IMR-90 (cell line): ENCODE data around the gene ZFAND5. TPM values are rescaled to one million over a fixed set of nuclear protein-coding genes. Genes with fewer than 3 reads are reported as not detected.

Experiments used
- ATAC-seq: fragments of 200-7000 bp; cut with Tn5 transposase; 2 replicates; pipeline ENCODE4 v1.9.1; 2020; ENCODE audit warnings: low read depth, mild to moderate bottlenecking, moderate library complexity
- BruUV-seq: library from RNA; stranded (reverse); fragments of 400-500 nt; replicated peaks from 2 replicates; lab custom pipeline; 2021; lab: Mats Ljungman, UMichigan
- CTCF ChIA-PET: fragments of 300-600 bp; formaldehyde crosslinking; extraction: SDS; loops from one replicate; lab custom pipeline; 2021; ENCODE audit warnings: antibody characterized with exemption; lab: Yijun Ruan, JAX
- POLR2A ChIA-PET: fragments of 300-600 bp; sonication (Branson Sonifier 250); formaldehyde crosslinking; loops from one replicate; lab custom pipeline; 2022; ENCODE audit warnings: antibody characterized with exemption; ENCODE audit not compliant: unreplicated experiment; lab: Charles Lee
- DNase-seq: peaks from one replicate; pipeline ENCODE4 v3.0.0; 2013
- H2AFZ ChIP-seq: replicated peaks from 2 replicates; pipeline ENCODE3; 2013; ENCODE audit warnings: low read length, mild to moderate bottlenecking; ENCODE audit not compliant: poor library complexity
- H2AK5ac ChIP-seq: 2 replicates; pipeline ENCODE4 v1.6.1; 2013; ENCODE audit warnings: low read depth, low read length, inconsistent platforms
- H2AK9ac ChIP-seq: replicated peaks from 2 replicates; pipeline ENCODE3; 2013; ENCODE audit warnings: mild to moderate bottlenecking, low read depth, low read length, moderate library complexity; ENCODE audit not compliant: poor library complexity
- H2BK120ac ChIP-seq: 2 replicates; pipeline ENCODE4 v1.6.1; 2013; ENCODE audit warnings: low read depth, low read length, inconsistent platforms
- H2BK15ac ChIP-seq: 3 replicates; pipeline ENCODE4 v1.6.1; 2013; ENCODE audit warnings: low read depth, low read length, inconsistent platforms
- H2BK20ac ChIP-seq: 2 replicates; pipeline ENCODE4 v1.6.1; 2013; ENCODE audit warnings: low read depth, mild to moderate bottlenecking, inconsistent platforms, low read length, moderate library complexity
- H2BK5ac ChIP-seq: 2 replicates; pipeline ENCODE4 v1.6.1; 2013; ENCODE audit warnings: mild to moderate bottlenecking, low read depth, low read length, inconsistent platforms; ENCODE audit not compliant: poor library complexity, severe bottlenecking
- H3K14ac ChIP-seq: replicated peaks from 2 replicates; pipeline ENCODE4 v1.6.1; 2013; ENCODE audit warnings: low read depth, low read length, inconsistent platforms
- H3K18ac ChIP-seq: 2 replicates; pipeline ENCODE4 v1.6.1; 2013; ENCODE audit warnings: low read depth, low read length, control low read depth
- H3K23ac ChIP-seq: 2 replicates; pipeline ENCODE4 v1.6.1; 2013; ENCODE audit warnings: low read depth, low read length, inconsistent platforms
- H3K27ac ChIP-seq: 2 replicates; pipeline ENCODE4 v1.5.1; 2013; ENCODE audit warnings: mild to moderate bottlenecking, control low read depth, low read length; ENCODE audit not compliant: insufficient read depth
- H3K27me3 ChIP-seq: 2 replicates; pipeline ENCODE4 v1.6.1; 2013; ENCODE audit warnings: low read length; ENCODE audit not compliant: control insufficient read depth, insufficient read depth
- H3K36me3 ChIP-seq: 2 replicates; pipeline ENCODE4 v1.6.1; 2013; ENCODE audit warnings: low read length, mixed read lengths; ENCODE audit not compliant: control insufficient read depth, insufficient read depth
- H3K4ac ChIP-seq: 2 replicates; pipeline ENCODE4 v1.6.1; 2013; ENCODE audit warnings: low read depth, low read length, inconsistent platforms
- H3K4me1 ChIP-seq: 2 replicates; pipeline ENCODE4 v1.6.1; 2013; ENCODE audit warnings: low read length, mixed read lengths; ENCODE audit not compliant: control insufficient read depth, insufficient read depth
- H3K4me2 ChIP-seq: 2 replicates; pipeline ENCODE4 v1.6.1; 2013; ENCODE audit warnings: low read depth, mild to moderate bottlenecking, control low read depth, low read length, moderate library complexity
- H3K4me3 ChIP-seq: 2 replicates; pipeline ENCODE4 v1.5.1; 2013; ENCODE audit warnings: low read depth, mild to moderate bottlenecking, control low read depth, low read length, moderate library complexity; ENCODE audit not compliant: insufficient read depth
- H3K56ac ChIP-seq: 2 replicates; pipeline ENCODE4 v1.6.1; 2013; ENCODE audit warnings: low read length, inconsistent platforms; ENCODE audit not compliant: insufficient read depth; ENCODE audit errors: extremely low read depth
- H3K79me1 ChIP-seq, 2 experiments: 2 replicates each; pipeline ENCODE4 v1.6.1; 2013; ENCODE audit warnings: low read length in 2 of 2, inconsistent platforms in 1 of 2, low read depth in 1 of 2
- H3K9ac ChIP-seq: 2 replicates; pipeline ENCODE4 v1.6.1; 2013; ENCODE audit warnings: low read depth, low read length, control low read depth
- H3K9me1 ChIP-seq: 2 replicates; pipeline ENCODE4 v1.6.1; 2013; ENCODE audit warnings: low read length, inconsistent platforms; ENCODE audit not compliant: insufficient read depth
- H3K9me3 ChIP-seq: 2 replicates; pipeline ENCODE4 v1.6.1; 2013; ENCODE audit warnings: low read length; ENCODE audit not compliant: control insufficient read depth, insufficient read depth
- H4K20me1 ChIP-seq: 2 replicates; pipeline ENCODE4 v1.6.1; 2013; ENCODE audit warnings: low read length, inconsistent platforms; ENCODE audit not compliant: insufficient read depth
- H4K5ac ChIP-seq: 2 replicates; pipeline ENCODE4 v1.6.1; 2013; ENCODE audit warnings: mild to moderate bottlenecking, low read depth, low read length, control low read depth
- H4K8ac ChIP-seq, 2 experiments: 2 replicates each; pipeline ENCODE4 v1.6.1; 2013; ENCODE audit warnings: low read depth in 2 of 2, low read length in 2 of 2, control low read depth in 1 of 2, inconsistent platforms in 1 of 2
- H4K91ac ChIP-seq: 2 replicates; pipeline ENCODE4 v1.6.1; 2013; ENCODE audit warnings: low read depth, low read length, inconsistent platforms; ENCODE audit not compliant: insufficient read depth
- SMC3 ChIP-seq: fragments of 150-350 bp; IDR thresholded peaks from 2 replicates; pipeline ENCODE4 v1.6.1; 2016; ENCODE audit warnings: low read depth, mild to moderate bottlenecking, antibody characterized with exemption, low read length, moderate library complexity
- USF2 ChIP-seq: fragments of 150-350 bp; IDR thresholded peaks from 2 replicates; pipeline ENCODE4 v1.6.1; 2017; ENCODE audit warnings: mild to moderate bottlenecking, antibody characterized with exemption, low read length, low read depth
- WGBS, 2 experiments: methylation state at CpG; one replicate each; pipeline versions ENCODE4 v1.1.5 to v1.1.7; 2013; ENCODE audit warnings: missing lambda C conversion rate in 2 of 2; ENCODE audit not compliant: insufficient read length in 1 of 2; ENCODE audit errors: extremely low coverage in 2 of 2; 5-methylcytosine and 5-hydroxymethylcytosine counted together
- dilution Hi-C: fragments of 300-500 bp; cut with HindIII; formaldehyde crosslinking; loops from one replicate; pipeline ENCODE4 v1.14.3; 2018; ENCODE audit warnings: low sequenced_read_pairs; ENCODE audit not compliant: unreplicated experiment
- in situ Hi-C: fragments of 300-500 bp; cut with MboI; formaldehyde crosslinking; loops from 3 replicates; pipeline ENCODE4 v1.14.3; 2019; ENCODE audit warnings: low sequenced_read_pairs, inconsistent platforms, mixed read lengths
- intact Hi-C: fragments of 100-400 bp; cut with micrococcal nuclease; formaldehyde crosslinking; loops from 2 replicates; pipeline ENCODE4 v1.10.0; 2022
- polyA plus RNA-seq, 3 experiments: library from polyadenylated mRNA; depleted of rRNA; stranded (reverse); fragments of >200 nt; gene quantifications; 2 replicates each; pipeline ENCODE4 v1.2.3, GENCODE V29; 2012; ENCODE audit warnings: low replicate concordance in 1 of 3
- total RNA-seq: library from RNA; depleted of rRNA; stranded (reverse); fragments of >200 nt; gene quantifications from 2 replicates; pipeline ENCODE4 v1.2.3, GENCODE V29; 2012

ZFAND5 gene
- total and polyA plus RNA-seq, 2 of the 4 experiments (the other 2 are of a cell fraction) = 35.8 to 85.2 TPM

GRCh38 chr9:72356041-72356582, 8.9 kb downstream of the ZFAND5 start:
- Histone ChIP-seq H2AFZ (no peak overlapping the region), H3K9ac (no peak overlapping the region), H2BK20ac (no peak overlapping the region), H2BK120ac (no peak overlapping the region), H3K4me3 (no peak overlapping the region), H3K4me2 (no peak overlapping the region), H4K5ac (no peak overlapping the region), H2BK5ac (no peak overlapping the region), H2AK5ac (no peak overlapping the region), H3K23ac (no peak overlapping the region), H4K91ac (no peak overlapping the region), H2AK9ac (no peak overlapping the region), H3K9me3 (no peaks in the 10 kb centered on the region), H3K27me3 (no peaks in the 10 kb centered on the region), H3K4me1 (peaks cover 17% of the 10 kb centered on the region), H4K20me1 (peaks cover 79% of the 10 kb centered on the region), H3K27ac (peak overlapping the region; percentile 13; the same call in 1 of the 2 replicates), H3K14ac (no peak overlapping the region), H3K36me3 (peaks cover 43% of the 10 kb centered on the region), H3K4ac (no peak overlapping the region), H3K18ac (no peak overlapping the region), H2BK15ac (no peak overlapping the region), H4K8ac (no peak overlapping the region), H3K79me1 (peaks cover 6 to 52% of the 10 kb centered on the region in 2 experiments; a peak in 3 of 4 replicates), H3K9me1 (peaks cover 3% of the 10 kb centered on the region; the same call in 1 of the 2 replicates), H3K56ac (no peak overlapping the region)
- TF ChIP-seq USF2 (0 out of 2 replicates have a peak, but pooled peaks have one; percentile 4), SMC3 (no peak)
- WGBS, 2 experiments = 25% methylated on average over 2 of the region's 8 CpGs; no CpG with 5 or more reads in 1 of the 2 experiments
- POLR2A ChIA-PET = interaction anchor here (0.6 kb wide), 2 partner anchors 9 to 29 kb away, joined by 4 to 6 read pairs; partner anchors contain the start of gene ZFAND5
- DNase-seq (no peak), ATAC-seq (no peak)
- no TSS peak for BruUV-seq
- CTCF ChIA-PET = interaction anchor here (0.5 to 1.2 kb wide), 3 partner anchors 15 to 231 kb away, joined by 3 to 4 read pairs (median 3); no protein-coding TSS in a partner anchor
- dilution Hi-C loops = no loop called here
- in situ Hi-C loops = no loop called here
- intact Hi-C loops = no loop called here
